ENCODE data around the gene PODXL.
"Not testable (repeated sequence)": the region's sequence is repeated elsewhere in the genome, so short reads cannot be mapped to it uniquely, and the experiment has no call there.

PODXL gene

DNA sequence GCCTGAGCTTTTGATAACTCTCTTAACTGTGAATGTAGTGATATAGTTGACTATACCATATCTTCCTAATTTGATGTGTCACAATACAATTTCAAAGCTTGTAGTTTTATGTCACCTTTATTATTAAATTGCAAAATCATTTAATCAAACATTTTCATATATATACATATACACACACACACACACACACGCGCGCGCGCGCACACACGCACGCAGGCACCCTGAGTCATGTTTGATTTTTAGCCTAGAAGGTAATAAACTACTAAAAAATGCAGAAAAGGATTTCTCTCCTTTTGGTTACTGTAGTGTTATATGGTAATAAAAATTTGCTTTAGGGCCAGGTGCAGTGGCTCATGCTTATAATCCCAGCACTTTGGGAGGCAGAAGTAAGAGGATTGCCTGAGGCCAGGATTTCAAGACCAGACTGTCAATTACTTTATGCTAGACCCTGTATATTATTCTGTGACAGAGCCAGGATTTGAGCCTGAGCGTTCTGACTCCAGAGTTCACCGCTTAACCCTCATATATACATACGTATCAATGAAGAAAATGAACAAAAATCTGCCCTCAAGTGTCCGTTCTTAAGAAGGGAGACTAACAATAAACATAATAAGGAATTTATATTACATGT, 89.6 kb downstream of the PODXL start:
- ATAC-seq (ENCODE audit: low read depth) (no peak), DNase-seq (ENCODE audit: low spot score in 2 of 2) (no peak)
- Mint-ChIP-seq H3K27me3 (no peaks in the 10 kb centered on the region), H3K4me1 (no peaks in the 10 kb centered on the region), H3K4me3 (no peak overlapping the region), H3K27ac (no peak overlapping the region), H3K9me3 (no peaks in the 10 kb centered on the region), H3K36me3 (peaks cover 44% of the 10 kb centered on the region)

DNA sequence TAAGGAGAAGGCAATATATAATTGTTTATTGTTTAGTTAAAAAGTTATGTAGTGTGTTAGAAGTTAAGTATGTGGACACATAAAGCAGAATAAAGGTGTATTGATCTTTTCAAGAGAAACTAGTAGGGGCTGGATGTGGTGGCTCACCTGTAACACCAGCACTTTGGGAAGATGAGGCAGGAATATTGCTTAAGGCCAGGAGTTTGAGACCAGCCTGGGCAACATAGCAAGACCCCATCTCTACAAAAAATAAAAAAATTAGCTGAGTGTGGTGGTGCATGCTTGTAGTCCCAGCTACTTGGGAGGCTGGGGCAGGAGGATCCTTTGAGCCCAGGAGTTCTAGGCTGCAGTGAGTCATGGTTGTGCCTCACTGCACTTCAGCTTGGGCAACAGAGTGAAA, 93.7 kb downstream of the PODXL start:
- peaks cover 34% of the 10 kb centered on the region for H3K36me3 Mint-ChIP-seq
- not testable (repeated sequence) for H3K27me3 Mint-ChIP-seq; ATAC-seq (ENCODE audit: low read depth); H3K27ac Mint-ChIP-seq; H3K4me3 Mint-ChIP-seq; H3K4me1 Mint-ChIP-seq; DNase-seq (ENCODE audit: low spot score in 2 of 2); H3K9me3 Mint-ChIP-seq

DNA sequence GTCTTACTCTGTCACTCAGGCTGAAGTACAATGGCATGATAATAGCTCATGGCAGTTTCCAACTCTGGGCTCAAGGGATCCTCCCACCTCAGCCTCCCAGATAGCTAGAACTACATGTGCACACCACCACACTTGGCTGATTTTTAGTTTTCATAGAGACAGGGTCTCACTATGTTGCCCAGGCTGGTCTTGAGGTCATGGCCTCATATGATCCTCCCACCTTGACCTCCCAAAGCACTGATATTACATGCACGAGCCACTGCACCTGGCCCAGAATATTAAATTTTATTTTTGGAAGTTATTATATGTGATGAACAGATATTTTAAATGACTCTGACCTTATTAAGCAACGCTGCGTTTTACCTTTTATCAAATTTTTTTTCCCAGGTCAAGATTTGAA, 94.4 kb downstream of the PODXL start:
- Mint-ChIP-seq H3K4me1 (no peaks in the 10 kb centered on the region), H3K4me3 (no peak overlapping the region), H3K9me3 (no peaks in the 10 kb centered on the region), H3K36me3 (peaks cover 31% of the 10 kb centered on the region), H3K27ac (no peak overlapping the region), H3K27me3 (no peaks in the 10 kb centered on the region)
- DNase-seq (ENCODE audit: low spot score in 2 of 2) (no peak), ATAC-seq (ENCODE audit: low read depth) (no peak)

DNA sequence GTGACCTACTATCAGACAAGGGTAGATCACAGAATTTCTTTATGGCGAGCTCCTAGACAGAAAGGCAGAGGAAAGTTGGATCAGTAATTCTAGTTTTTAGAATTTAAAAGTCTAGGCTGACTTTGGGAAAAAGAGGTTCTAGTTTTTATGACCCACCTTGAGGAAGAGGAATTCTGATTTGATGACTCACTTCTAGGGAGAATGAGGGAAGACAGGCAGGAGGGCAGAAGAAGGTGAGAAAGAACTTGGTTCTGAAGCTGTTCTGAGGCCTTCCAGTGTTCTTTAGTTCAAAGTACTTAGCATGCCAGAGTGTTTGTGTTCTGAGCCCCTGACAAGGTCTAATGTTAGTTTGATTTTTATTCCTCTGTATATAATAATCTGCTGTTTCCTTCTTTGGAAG, 97.2 kb downstream of the PODXL start:
- no peak overlapping the region for H3K4me3 Mint-ChIP-seq

DNA sequence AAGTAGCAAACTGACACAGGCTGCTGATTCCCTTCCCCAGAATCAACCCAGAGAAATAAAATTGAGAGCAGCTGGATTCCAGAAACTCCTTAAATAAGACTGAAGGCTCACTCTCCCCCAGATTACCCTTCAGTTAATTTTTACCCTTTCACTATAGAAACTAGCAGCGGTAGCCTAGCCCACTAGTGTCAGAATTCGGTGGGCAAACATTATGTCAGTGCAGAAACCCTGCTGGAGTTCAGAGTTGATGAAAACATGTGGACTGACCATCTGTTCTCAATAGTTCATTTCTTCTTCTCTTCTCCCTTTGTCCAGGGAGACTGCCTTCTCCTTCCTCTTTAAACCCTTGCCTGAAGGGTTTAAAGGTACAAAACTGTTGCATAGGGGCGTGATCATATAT, 100.1 kb downstream of the PODXL start:
- no peak for ATAC-seq (ENCODE audit: low read depth)
- no peak for DNase-seq (ENCODE audit: low spot score in 2 of 2)
- H3K9me3 Mint-ChIP-seq = no peaks in the 10 kb centered on the region
- peaks cover 5% of the 10 kb centered on the region for H3K4me1 Mint-ChIP-seq
- peaks cover 26% of the 10 kb centered on the region for H3K36me3 Mint-ChIP-seq
- no peak overlapping the region for H3K27ac Mint-ChIP-seq
- no peaks in the 10 kb centered on the region for H3K27me3 Mint-ChIP-seq
- H3K4me3 Mint-ChIP-seq = no peak overlapping the region

More for the DNA sequence above, 97.2 kb downstream of the PODXL start:
- ATAC-seq (ENCODE audit: low read depth) = no peak
- DNase-seq (ENCODE audit: low spot score in 2 of 2) = no peak
- peaks cover 33% of the 10 kb centered on the region for H3K36me3 Mint-ChIP-seq
- no peaks in the 10 kb centered on the region for H3K27me3 Mint-ChIP-seq
- peaks cover 5% of the 10 kb centered on the region for H3K4me1 Mint-ChIP-seq
- peak overlapping the region; percentile 32 for H3K27ac Mint-ChIP-seq
- H3K9me3 Mint-ChIP-seq = no peaks in the 10 kb centered on the region

DNA sequence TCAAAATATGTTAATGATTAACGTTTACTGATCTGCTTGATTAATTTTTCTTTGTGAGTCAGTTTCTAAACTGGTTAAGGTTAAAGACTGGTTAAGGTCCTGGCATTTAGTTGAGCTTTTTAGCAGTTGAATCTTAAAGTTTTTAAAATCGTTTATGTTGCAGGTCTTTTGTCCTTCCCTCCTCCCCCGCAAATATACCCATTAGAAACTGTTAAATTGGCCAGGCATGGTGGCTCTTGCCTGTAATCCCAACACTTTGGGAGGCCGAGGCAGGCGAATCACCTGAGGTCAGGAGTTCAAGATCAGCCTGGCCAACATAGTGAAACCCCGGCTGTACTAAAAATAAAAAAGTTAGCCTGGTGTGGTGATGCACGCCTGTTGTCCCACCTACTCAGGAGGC, 100.9 kb downstream of the PODXL start:
- H3K4me1 Mint-ChIP-seq = peaks cover 5% of the 10 kb centered on the region

DNA sequence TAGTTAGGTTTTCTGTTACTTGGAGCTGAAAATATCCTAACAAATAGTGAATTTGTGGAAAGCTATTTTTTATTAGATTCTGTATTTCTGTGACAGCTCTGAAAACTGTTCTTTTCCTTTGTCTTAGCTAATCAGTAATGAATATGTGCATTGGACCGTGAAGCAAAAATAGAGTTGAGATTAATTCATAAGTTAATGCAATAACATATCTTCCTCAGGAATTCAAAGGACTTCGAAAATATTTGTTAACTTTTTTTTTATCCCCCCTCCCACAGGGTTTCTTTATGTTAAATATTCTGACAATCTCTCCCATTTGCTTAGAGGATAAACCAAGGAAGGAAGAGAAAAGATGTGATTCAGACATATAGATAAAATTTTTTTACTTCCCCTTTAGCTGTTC, 101.4 kb downstream of the PODXL start:
- Mint-ChIP-seq H3K9me3 (no peaks in the 10 kb centered on the region), H3K27me3 (no peaks in the 10 kb centered on the region), H3K4me3 (no peak overlapping the region), H3K36me3 (peaks cover 28% of the 10 kb centered on the region), H3K4me1 (peaks cover 5% of the 10 kb centered on the region), H3K27ac (no peak overlapping the region)
- no peak for ATAC-seq (ENCODE audit: low read depth)
- no peak for DNase-seq (ENCODE audit: low spot score in 2 of 2)

More for the DNA sequence above, 100.9 kb downstream of the PODXL start:
- no peak overlapping the region for H3K27ac Mint-ChIP-seq
- no peak overlapping the region for H3K4me3 Mint-ChIP-seq
- ATAC-seq (ENCODE audit: low read depth) = no peak
- H3K36me3 Mint-ChIP-seq = peaks cover 28% of the 10 kb centered on the region
- H3K9me3 Mint-ChIP-seq = no peaks in the 10 kb centered on the region
- DNase-seq (ENCODE audit: low spot score in 2 of 2) = no peak
- H3K27me3 Mint-ChIP-seq = no peaks in the 10 kb centered on the region

DNA sequence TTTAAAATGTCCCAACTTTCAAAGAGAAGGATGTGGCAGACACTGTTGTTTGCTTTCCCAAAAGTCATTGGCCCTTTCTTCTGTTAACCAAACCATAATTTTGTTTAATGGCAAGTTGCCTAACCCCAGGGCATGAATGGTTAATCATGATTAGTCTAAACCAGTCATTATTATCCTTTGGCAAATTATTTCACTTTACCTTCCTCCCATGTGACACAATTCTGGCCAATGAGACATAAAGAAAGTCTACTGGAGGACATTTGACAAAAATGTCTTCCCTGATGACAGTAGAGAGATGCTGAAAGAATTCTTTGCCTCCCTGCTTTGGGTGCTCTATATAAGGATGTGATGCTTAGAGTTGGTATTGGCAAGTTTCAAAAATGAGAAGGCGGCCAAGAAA, 101.9 kb downstream of the PODXL start:
- Mint-ChIP-seq H3K36me3 (peaks cover 27% of the 10 kb centered on the region), H3K27me3 (no peaks in the 10 kb centered on the region), H3K4me1 (peaks cover 5% of the 10 kb centered on the region), H3K4me3 (no peak overlapping the region), H3K9me3 (no peaks in the 10 kb centered on the region), H3K27ac (no peak overlapping the region)
- DNase-seq (ENCODE audit: low spot score in 2 of 2) = no peak
- no peak for ATAC-seq (ENCODE audit: low read depth)

Measured in memory B cell (primary cell).